NCI-H1417 (cell line): ENCODE data around the gene SMIM20.
A peak's percentile ranks its signal among the peaks of the same experiment; 100 is the strongest.

Experiments
- DNase-seq, 3 experiments: peaks; one replicate each; lab custom pipeline; 2025; lab: John Stamatoyannopoulos, UW

The SMIM20 gene

GRCh38 chr4:25954293-25954904 lies 40.4 kb downstream of the SMIM20 start:
- no peak for DNase-seq

DNA sequence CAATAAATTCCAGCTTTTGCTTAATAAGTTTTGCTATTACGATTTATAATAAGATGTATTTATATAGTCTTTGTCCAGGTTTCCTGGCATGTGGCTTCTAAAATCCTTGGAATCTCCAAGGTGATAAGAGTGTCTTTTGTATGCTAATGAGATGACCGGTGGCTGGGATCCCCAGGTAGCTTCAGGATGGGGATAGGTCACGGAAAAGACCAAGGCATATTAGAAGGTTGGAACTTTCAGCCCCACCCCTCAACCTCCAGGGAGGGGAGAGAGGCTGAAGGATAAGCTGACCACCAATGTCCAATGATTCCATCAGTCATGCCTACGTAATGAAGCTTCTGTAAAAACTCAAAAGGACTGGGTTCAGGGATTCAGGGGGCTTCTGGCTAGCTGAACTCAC lies 41.7 kb downstream of the SMIM20 start:
- DNase-seq, result no peak

GRCh38 chr4:25956260-25956659 lies 42.2 kb downstream of the SMIM20 start:
- DNase-seq, result no peak

DNA sequence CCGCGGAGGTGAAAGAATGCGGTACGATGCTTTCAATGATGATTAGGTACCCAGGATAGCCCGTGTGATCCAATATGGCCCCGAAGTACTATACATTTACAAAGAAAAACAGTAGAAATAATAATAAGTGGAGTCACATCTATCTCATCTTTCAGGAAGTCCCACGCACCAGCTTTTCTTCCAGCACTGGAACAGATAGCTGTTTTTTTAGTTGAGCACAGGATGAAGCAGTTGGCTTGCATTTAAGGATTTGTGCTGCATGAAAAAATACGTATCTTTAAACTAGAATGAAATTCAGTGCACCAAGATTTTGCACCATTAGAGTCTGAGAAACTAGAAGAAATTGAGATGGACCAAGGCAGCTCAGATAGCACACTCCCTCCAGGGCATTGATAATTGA lies 44.1 kb downstream of the SMIM20 start:
- DNase-seq, result no peak

- DNase-seq, result no peak
These were observed 48.4 kb downstream of the SMIM20 start for GRCh38 chr4:25962393-25962792.

DNA sequence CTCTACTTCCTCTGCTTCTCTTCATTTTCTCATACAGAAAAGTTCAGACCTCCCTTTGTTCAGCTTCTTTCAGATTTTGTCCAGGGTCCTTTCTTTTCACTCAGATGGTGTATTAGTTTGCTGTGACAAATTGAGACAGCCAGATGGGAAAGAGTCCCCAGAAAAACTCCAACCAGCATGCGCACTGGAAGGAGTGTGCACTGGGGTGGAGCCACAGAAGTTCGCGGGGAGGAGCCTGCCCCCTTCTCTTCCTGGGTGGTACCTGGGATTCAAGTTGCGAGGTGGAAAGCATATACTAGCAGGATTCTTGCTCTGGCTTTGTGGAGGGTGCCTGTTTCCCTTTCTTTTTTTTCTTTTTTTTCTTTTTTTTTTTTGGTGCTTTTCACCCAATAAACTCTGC lies 51.6 kb downstream of the SMIM20 start:
- DNase-seq, result no peak

GRCh38 chr4:25966171-25966570 lies 52.2 kb downstream of the SMIM20 start:
- no peak for DNase-seq

DNA sequence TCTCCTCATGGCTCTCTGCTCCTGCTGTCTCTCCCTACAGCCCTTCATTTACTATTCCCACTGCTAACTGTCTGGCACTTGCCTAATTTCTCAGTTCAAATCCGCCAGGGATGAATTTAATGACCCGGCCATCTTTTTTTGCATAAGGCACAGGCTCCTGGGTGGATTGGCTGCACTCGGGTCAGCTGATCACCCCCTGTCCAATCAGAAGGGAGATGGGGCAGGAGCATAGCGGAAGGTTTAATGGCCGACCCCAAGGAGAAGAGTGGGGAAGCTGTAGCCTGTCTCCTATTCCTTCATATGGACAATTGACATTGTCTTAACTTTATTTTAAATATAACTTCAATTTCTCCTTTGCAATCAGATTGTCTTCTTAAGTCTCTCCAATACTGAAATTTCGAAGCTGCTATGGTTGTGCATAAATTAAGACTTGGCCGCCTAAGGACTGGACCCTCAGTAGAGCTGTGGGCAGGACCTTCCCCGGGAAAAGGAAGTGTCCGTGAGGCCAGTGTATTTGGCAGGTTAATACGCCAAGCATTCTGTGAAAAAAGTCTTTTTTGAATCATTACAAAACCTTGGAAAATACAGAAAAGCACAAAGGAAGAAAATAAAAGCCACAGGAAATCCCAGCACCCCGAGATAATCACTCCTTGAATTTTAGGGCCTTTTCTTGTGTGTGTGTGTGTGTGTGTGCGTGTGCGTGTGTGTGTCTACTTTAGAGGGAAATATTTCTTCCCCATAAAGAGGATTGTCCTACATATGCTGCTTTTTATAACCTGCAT lies 55.5 kb downstream of the SMIM20 start:
- no peak for DNase-seq

DNA sequence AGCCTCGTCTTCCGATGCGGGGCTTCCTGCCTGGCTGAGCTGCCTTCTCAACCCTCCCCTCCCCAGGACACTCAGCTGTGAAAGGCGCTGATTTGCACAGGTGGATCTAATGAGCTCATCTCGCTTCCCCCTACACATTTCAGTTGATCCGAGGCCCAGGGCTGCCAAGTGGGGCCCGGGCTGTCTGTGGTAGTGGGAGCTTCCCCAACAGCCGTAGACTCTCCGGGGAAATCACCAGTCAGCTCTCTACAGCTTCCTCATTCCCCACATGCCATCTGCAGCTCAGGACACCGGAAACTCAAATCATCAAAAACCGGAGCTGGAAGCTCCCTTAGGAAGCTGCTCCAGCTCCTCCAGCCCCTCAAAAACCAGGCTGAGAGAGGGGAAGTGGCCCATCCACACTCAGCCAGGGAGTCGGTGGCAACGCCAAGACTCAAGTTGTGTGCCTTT lies 56.2 kb downstream of the SMIM20 start:
- DNase-seq, result no peak

DNA sequence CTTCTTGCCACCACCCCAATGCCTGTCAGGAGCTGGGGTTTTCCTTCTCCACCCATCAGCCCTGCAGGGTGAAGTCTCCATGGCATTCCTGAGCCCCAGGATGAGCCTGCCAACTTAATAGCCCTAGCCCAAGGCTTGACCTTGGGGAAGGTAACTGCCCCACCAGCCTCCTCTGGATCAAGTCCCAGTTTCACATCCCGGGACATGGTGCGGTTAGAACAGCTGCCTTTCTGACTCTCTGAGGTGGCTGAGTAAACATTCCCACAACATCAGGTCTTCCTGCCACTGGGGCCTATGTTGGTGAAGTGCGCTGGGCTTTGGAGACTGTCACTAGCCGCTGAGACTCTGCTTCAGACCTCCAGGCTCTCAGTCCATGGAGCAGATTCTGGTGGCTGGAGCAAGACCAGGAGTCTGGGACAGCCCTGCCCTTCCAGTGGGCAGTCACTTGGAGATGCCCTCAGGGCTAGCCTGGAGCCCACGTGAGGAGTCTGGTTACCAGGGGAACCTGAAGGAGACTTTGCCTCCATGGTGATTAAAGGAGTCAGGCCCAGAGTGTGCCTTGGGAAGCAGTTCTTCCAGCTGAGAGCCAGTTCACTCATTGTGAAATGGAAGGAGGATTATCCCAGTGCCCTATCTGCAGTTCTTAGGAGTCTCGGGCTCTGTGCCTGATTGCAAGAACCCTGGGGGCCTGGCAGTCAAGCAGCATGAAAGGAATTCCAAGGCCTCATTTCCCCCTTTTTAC lies 56.8 kb downstream of the SMIM20 start:
- DNase-seq, result peak in 1 of 3 experiments; percentile 45

GRCh38 chr4:25972366-25972765 lies 58.3 kb downstream of the SMIM20 start:
- no peak for DNase-seq

- DNase-seq, result no peak
These were observed 59.1 kb downstream of the SMIM20 start for GRCh38 chr4:25972984-25973745.

DNA sequence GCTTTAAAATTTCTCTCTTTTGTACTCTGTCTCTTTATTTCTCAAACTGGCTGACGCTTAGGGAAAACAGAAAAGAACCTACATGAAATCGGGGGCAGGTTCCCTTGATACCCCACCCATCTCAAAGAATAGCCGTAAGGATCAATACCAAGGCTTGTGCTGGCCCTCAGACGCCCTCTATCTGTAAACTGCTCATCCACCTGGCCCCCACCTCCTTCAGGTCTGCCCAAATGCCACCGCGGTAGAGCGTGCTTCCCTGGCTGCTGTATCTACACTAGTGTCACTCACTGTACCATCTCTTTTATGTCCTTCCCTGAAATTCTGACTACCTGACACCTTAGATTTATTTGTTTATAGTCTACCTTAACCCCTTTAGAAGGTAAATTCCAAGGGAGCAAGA lies 62.8 kb downstream of the SMIM20 start:
- no peak for DNase-seq

GRCh38 chr4:25977397-25978170 lies 63.6 kb downstream of the SMIM20 start:
- DNase-seq, result peak in 1 of 3 experiments; percentile 27

DNA sequence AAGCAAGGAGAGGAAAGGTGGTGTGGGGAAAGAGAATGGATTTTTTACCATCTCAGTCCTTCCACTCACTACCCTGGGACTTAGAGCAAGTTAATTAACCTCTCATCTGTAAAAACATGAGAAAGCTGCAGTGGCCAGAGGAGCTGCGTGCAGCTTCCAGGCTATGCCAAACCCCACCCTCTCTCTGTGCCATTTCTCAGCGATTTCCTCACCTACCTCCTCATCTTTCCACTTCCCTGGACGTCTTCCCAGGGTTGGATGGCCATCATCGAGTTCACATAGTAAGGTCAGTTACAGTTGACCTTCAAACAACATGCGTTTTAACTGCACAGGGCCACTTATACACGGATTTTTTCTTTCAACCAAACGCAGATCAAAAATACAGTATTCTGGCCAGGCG lies 64.3 kb downstream of the SMIM20 start:
- DNase-seq, result no peak
